Uterus (tissue), 2 donors: ENCODE data around the gene SMIM20.

Experiments
- CTCF ChIP-seq, 4 experiments: fragments of 200-600 bp in 2 of 4; fragments of 450-650 bp in 2 of 4; sonication (generic) in 2 of 4; IDR thresholded peaks; one replicate each; pipeline ENCODE4 v1.5.1; 2016 to 2019; ENCODE audit warnings: antibody characterized with exemption in 4 of 4, mild to moderate bottlenecking in 2 of 4, moderate library complexity in 1 of 4
- POLR2A ChIP-seq, 2 donors: fragments of 450-650 bp; IDR thresholded peaks; one replicate each; pipeline ENCODE4 v1.6.1; 2016; ENCODE audit warnings: antibody characterized with exemption in 2 of 2, mild to moderate bottlenecking in 1 of 2, moderate library complexity in 1 of 2

GRCh38 chr4:25953740-25954139 lies 39.7 kb downstream of the SMIM20 start:
- TF ChIP-seq CTCF (IDR thresholded peaks at IDR 0.05): no peak
- TF ChIP-seq POLR2A (IDR thresholded peaks at IDR 0.05): no peak
